SK-N-SH treated with all-trans-retinoic acid at 6 μM for 48 hours (cell line): ENCODE data around the gene MTCH1.

ENCODE experiments used
- ATAC-seq: fragments of 200-7000 bp; cut with Tn5 transposase; 3 replicates; pipeline ENCODE4 v1.9.1; 2020; ENCODE audit warnings: mild to moderate bottlenecking, moderate library complexity
- BACH2 ChIP-seq: fragments of 250-450 bp; sonication (Bioruptor Pico); IDR thresholded peaks from 2 replicates; pipeline ENCODE4 v1.9.0; 2021; ENCODE audit warnings: mild to moderate bottlenecking, borderline replicate concordance
- CSDC2 ChIP-seq: fragments of 250-450 bp; sonication (Bioruptor Pico); IDR thresholded peaks from 2 replicates; pipeline ENCODE4 v1.5.0; 2020; ENCODE audit warnings: mild to moderate bottlenecking, moderate library complexity
- ESRRG ChIP-seq: fragments of 250-450 bp; sonication (Bioruptor Pico); IDR thresholded peaks from 2 replicates; pipeline ENCODE4 v1.6.1; 2021; ENCODE audit warnings: mild to moderate bottlenecking
- GLIS3 ChIP-seq: fragments of 250-450 bp; sonication (Bioruptor Pico); IDR thresholded peaks from 2 replicates; pipeline ENCODE4 v1.5.0; 2020; ENCODE audit warnings: mild to moderate bottlenecking, moderate library complexity
- ISL1 ChIP-seq: fragments of 250-450 bp; sonication (Bioruptor Pico); IDR thresholded peaks from 2 replicates; pipeline ENCODE4 v2.1.2; 2022; ENCODE audit warnings: mild to moderate bottlenecking, moderate library complexity
- OSR1 ChIP-seq: fragments of 250-450 bp; sonication (Bioruptor Pico); IDR thresholded peaks from 2 replicates; pipeline ENCODE4 v1.8.0; 2022; ENCODE audit warnings: moderate library complexity, mild to moderate bottlenecking, inconsistent platforms
- PPARA ChIP-seq: fragments of 250-450 bp; sonication (Bioruptor Pico); IDR thresholded peaks from 2 replicates; pipeline ENCODE4 v1.5.0; 2020; ENCODE audit warnings: mild to moderate bottlenecking, borderline replicate concordance
- RARB ChIP-seq: fragments of 250-450 bp; sonication (Bioruptor Pico); IDR thresholded peaks from 2 replicates; pipeline ENCODE4 v1.8.0; 2021; ENCODE audit warnings: mild to moderate bottlenecking, moderate library complexity
- SNAI2 ChIP-seq: fragments of 250-450 bp; sonication (Bioruptor Pico); IDR thresholded peaks from 2 replicates; pipeline ENCODE4 v1.5.0; 2020; ENCODE audit warnings: mild to moderate bottlenecking, moderate library complexity
- TCF4 ChIP-seq: fragments of 250-450 bp; sonication (Bioruptor Pico); IDR thresholded peaks from 2 replicates; pipeline ENCODE4 v1.8.0; 2021; ENCODE audit warnings: mild to moderate bottlenecking, moderate library complexity, borderline replicate concordance
- TOX ChIP-seq: fragments of 250-450 bp; sonication (Bioruptor Pico); IDR thresholded peaks from 2 replicates; pipeline ENCODE4 v1.8.0; 2021; ENCODE audit warnings: mild to moderate bottlenecking, moderate library complexity, borderline replicate concordance
- ZC3H10 ChIP-seq: fragments of 250-450 bp; sonication (Bioruptor Pico); IDR thresholded peaks from 2 replicates; pipeline ENCODE4 v1.5.1; 2021; ENCODE audit warnings: mild to moderate bottlenecking, moderate library complexity
- ZFP3 ChIP-seq: fragments of 250-450 bp; sonication (Bioruptor Pico); IDR thresholded peaks from 2 replicates; pipeline ENCODE4 v1.5.0; 2020; ENCODE audit warnings: mild to moderate bottlenecking, moderate library complexity
- ZNF565 ChIP-seq: fragments of 450-650 bp; formaldehyde crosslinking; conservative IDR thresholded peaks from 2 replicates; pipeline ENCODE4 v1.5.0; 2020; ENCODE audit warnings: low read depth, mild to moderate bottlenecking, moderate library complexity
- ZNF70 ChIP-seq: fragments of 450-650 bp; formaldehyde crosslinking; IDR thresholded peaks from 2 replicates; pipeline ENCODE4 v1.5.0; 2020; ENCODE audit warnings: mild to moderate bottlenecking, moderate library complexity
- ZNF8 ChIP-seq: fragments of 450-650 bp; formaldehyde crosslinking; IDR thresholded peaks from 2 replicates; pipeline ENCODE4 v1.5.0; 2020; ENCODE audit warnings: mild to moderate bottlenecking, moderate library complexity
- TF ChIP-seq, protein P1 (sequence below): fragments of 250-450 bp; sonication (Bioruptor Pico); IDR thresholded peaks from 2 replicates; pipeline ENCODE4 v1.8.0; 2021; ENCODE audit warnings: low read depth, mild to moderate bottlenecking, moderate library complexity, borderline replicate concordance
- TF ChIP-seq, protein P2 (sequence below): fragments of 250-450 bp; sonication (Bioruptor Pico); IDR thresholded peaks from 2 replicates; pipeline ENCODE4 v1.5.1; 2020; ENCODE audit warnings: low read depth, mild to moderate bottlenecking, moderate library complexity
- TF ChIP-seq, protein P3 (sequence below): fragments of 250-450 bp; sonication (Bioruptor Pico); IDR thresholded peaks from 2 replicates; pipeline ENCODE4 v1.5.0; 2020; ENCODE audit warnings: mild to moderate bottlenecking, moderate library complexity
- TF ChIP-seq, protein P4 (sequence below): fragments of 250-450 bp; sonication (Bioruptor Pico); IDR thresholded peaks from 2 replicates; pipeline ENCODE4 v1.5.1; 2021; ENCODE audit warnings: mild to moderate bottlenecking, moderate library complexity

MTCH1 gene

DNA sequence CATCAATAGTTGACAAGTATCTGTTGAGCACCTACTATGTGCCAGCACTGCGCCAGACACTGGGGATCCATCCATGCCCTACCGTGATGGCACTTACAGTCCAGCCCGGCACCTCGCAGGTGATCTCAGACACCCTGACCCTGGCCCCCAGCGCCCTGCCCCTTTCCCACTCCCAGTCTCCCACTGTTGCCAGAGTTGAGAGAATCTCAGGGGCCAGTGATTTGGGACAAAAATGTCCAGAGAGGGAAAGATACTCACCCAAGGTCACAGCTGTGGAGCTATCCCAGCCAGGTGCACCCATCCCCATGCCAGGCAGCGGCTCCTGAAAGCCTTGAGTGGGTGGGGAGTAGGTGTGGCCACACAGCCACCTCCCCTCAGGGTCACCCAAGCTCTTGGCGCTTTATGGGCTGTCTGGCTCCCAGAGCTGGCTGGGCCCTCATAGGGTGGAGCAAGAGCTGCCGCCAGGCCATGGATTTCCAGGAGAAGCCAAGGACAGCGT is 28.2 kb downstream of the MTCH1 start:
- TF ChIP-seq ZNF565 (CRISPR knock-in tag) (no peak), ZFP3 (CRISPR knock-in tag) (no peak), TOX (CRISPR knock-in tag) (no peak), ISL1 (CRISPR knock-in tag) (no peak), TCF4 (no peak), ESRRG (CRISPR knock-in tag) (no peak), GLIS3 (CRISPR knock-in tag) (no peak), BACH2 (CRISPR knock-in tag) (no peak), SNAI2 (CRISPR knock-in tag) (no peak), ZNF8 (CRISPR knock-in tag) (no peak), CSDC2 (CRISPR knock-in tag) (no peak), PPARA (no peak), ZNF70 (CRISPR knock-in tag) (no peak)
- no peak for ATAC-seq

DNA sequence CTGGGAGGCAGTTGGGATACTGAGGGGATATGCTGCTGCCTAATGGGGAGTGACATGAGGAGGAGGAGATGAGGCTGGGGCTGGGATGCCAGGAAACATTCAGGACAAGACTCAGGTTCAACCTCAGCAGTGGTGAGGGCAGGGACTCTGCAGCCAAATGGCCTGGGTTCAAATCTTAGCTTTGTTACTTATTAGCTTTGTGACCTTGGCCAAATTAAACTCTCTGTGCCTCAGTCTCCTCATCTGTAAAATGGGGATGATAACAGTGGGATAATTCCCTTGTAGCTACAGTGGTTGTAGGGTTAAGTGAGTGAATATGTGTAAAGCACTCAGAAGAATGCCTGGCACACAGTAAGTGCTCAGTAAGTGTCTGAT is 29.6 kb downstream of the MTCH1 start:
- TF ChIP-seq, protein P1, sequence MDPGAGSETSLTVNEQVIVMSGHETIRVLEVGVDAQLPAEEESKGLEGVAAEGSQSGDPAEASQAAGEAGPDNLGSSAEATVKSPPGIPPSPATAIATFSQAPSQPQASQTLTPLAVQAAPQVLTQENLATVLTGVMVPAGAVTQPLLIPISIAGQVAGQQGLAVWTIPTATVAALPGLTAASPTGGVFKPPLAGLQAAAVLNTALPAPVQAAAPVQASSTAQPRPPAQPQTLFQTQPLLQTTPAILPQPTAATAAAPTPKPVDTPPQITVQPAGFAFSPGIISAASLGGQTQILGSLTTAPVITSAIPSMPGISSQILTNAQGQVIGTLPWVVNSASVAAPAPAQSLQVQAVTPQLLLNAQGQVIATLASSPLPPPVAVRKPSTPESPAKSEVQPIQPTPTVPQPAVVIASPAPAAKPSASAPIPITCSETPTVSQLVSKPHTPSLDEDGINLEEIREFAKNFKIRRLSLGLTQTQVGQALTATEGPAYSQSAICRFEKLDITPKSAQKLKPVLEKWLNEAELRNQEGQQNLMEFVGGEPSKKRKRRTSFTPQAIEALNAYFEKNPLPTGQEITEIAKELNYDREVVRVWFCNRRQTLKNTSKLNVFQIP (CRISPR knock-in tag) = no peak
- TF ChIP-seq TCF4 = no peak
- TF ChIP-seq, protein P2, sequence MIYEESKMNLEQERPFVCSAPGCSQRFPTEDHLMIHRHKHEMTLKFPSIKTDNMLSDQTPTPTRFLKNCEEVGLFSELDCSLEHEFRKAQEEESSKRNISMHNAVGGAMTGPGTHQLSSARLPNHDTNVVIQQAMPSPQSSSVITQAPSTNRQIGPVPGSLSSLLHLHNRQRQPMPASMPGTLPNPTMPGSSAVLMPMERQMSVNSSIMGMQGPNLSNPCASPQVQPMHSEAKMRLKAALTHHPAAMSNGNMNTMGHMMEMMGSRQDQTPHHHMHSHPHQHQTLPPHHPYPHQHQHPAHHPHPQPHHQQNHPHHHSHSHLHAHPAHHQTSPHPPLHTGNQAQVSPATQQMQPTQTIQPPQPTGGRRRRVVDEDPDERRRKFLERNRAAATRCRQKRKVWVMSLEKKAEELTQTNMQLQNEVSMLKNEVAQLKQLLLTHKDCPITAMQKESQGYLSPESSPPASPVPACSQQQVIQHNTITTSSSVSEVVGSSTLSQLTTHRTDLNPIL (CRISPR knock-in tag) = no peak
- no peak for TF ChIP-seq ZC3H10 (CRISPR knock-in tag)
- TF ChIP-seq SNAI2 (CRISPR knock-in tag) = no peak
- no peak for TF ChIP-seq RARB (CRISPR knock-in tag)
- TF ChIP-seq, protein P3, sequence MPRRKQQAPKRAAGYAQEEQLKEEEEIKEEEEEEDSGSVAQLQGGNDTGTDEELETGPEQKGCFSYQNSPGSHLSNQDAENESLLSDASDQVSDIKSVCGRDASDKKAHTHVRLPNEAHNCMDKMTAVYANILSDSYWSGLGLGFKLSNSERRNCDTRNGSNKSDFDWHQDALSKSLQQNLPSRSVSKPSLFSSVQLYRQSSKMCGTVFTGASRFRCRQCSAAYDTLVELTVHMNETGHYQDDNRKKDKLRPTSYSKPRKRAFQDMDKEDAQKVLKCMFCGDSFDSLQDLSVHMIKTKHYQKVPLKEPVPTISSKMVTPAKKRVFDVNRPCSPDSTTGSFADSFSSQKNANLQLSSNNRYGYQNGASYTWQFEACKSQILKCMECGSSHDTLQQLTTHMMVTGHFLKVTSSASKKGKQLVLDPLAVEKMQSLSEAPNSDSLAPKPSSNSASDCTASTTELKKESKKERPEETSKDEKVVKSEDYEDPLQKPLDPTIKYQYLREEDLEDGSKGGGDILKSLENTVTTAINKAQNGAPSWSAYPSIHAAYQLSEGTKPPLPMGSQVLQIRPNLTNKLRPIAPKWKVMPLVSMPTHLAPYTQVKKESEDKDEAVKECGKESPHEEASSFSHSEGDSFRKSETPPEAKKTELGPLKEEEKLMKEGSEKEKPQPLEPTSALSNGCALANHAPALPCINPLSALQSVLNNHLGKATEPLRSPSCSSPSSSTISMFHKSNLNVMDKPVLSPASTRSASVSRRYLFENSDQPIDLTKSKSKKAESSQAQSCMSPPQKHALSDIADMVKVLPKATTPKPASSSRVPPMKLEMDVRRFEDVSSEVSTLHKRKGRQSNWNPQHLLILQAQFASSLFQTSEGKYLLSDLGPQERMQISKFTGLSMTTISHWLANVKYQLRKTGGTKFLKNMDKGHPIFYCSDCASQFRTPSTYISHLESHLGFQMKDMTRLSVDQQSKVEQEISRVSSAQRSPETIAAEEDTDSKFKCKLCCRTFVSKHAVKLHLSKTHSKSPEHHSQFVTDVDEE (CRISPR knock-in tag) = no peak
- TF ChIP-seq ZNF565 (CRISPR knock-in tag) = no peak
- TF ChIP-seq ZNF8 (CRISPR knock-in tag) = no peak
- no peak for TF ChIP-seq BACH2 (CRISPR knock-in tag)
- TF ChIP-seq ISL1 (CRISPR knock-in tag) = no peak
- ATAC-seq = no peak

DNA sequence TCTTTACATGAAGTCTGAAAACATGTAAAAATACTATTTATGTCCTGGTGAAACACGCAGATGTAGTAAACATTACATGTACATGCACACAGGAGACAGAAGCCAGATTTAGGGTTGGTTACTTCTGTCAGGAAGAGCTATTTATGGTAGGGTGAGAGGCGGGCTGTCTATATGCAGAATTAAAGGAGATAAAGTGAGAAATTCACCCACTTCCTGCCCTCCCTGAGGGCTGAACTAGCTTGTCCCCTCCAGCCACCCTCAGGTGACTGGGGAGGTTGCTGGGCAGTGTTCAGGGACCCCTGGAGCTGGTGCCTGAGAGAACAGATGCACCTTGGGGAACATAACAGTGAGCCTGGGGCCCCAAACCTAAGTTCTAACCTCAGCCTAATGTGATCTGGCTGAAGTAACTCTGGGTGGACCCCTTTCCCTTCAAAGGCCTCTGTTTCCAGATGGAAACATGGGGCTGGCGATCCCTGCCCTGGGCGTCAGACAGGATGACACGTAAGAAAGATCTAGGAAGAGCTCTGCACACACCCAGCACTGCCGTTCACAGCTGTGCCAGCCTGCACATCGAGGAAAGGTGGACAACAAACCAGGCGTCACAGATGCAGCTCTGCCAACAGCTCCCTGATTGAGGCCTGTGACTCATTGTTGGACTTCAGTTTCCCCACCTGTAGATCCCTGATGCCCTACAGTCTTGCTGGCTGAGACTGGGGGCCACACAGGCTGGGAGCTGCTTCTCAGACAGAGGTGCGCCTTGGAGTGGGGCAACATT is 30.1 kb downstream of the MTCH1 start:
- peak; percentile 36 for ATAC-seq
- TF ChIP-seq, protein P1 (CRISPR knock-in tag) = no peak
- no peak for TF ChIP-seq ISL1 (CRISPR knock-in tag)
- no peak for TF ChIP-seq BACH2 (CRISPR knock-in tag)
- no peak for TF ChIP-seq OSR1 (CRISPR knock-in tag)
- TF ChIP-seq ZNF8 (CRISPR knock-in tag) = no peak
- TF ChIP-seq, protein P4, sequence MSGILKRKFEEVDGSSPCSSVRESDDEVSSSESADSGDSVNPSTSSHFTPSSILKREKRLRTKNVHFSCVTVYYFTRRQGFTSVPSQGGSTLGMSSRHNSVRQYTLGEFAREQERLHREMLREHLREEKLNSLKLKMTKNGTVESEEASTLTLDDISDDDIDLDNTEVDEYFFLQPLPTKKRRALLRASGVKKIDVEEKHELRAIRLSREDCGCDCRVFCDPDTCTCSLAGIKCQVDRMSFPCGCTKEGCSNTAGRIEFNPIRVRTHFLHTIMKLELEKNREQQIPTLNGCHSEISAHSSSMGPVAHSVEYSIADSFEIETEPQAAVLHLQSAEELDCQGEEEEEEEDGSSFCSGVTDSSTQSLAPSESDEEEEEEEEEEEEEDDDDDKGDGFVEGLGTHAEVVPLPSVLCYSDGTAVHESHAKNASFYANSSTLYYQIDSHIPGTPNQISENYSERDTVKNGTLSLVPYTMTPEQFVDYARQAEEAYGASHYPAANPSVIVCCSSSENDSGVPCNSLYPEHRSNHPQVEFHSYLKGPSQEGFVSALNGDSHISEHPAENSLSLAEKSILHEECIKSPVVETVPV = no peak
- no peak for TF ChIP-seq ESRRG (CRISPR knock-in tag)
- TF ChIP-seq ZFP3 (CRISPR knock-in tag) = no peak
- no peak for TF ChIP-seq ZNF70 (CRISPR knock-in tag)
- TF ChIP-seq GLIS3 (CRISPR knock-in tag) = no peak
- no peak for TF ChIP-seq SNAI2 (CRISPR knock-in tag)
- TF ChIP-seq, protein P3 (CRISPR knock-in tag) = no peak
